H1 (cell line): Measurements from ENCODE around the gene TMEM92. TPM values are rescaled to one million over a fixed set of nuclear protein-coding genes. Genes with fewer than 3 reads are reported as not detected.

ENCODE experiments used
- CTCF ChIA-PET: fragments of 300-600 bp; sonication (Branson Sonifier 250); formaldehyde crosslinking; loops from one replicate; lab custom pipeline; 2021; ENCODE audit not compliant: partially characterized antibody; lab: Charles Lee
- POLR2A ChIA-PET: fragments of 300-600 bp; sonication (Branson Sonifier 250); formaldehyde crosslinking; loops from one replicate; lab custom pipeline; 2021; ENCODE audit warnings: inconsistent platforms; ENCODE audit not compliant: partially characterized antibody; lab: Charles Lee
- DNase-seq, 2 experiments: peaks; one replicate each; pipeline versions ENCODE4 v3.0.0 to v3.0.0-alpha.2; 2010 to 2022; ENCODE audit warnings: low spot score in 2 of 2, low read depth in 1 of 2, mixed read lengths in 1 of 2
- FAIRE-seq: peaks from 2 replicates; lab custom pipeline; 2011; peaks lifted over from hg19 to GRCh38; lab: Jason Lieb, UNC
- H2AFZ ChIP-seq: 2 replicates; pipeline ENCODE4 v1.8.1; 2012; ENCODE audit warnings: low read length, inconsistent platforms
- H2AK5ac ChIP-seq: 2 replicates; pipeline ENCODE4 v1.6.1; 2013; ENCODE audit warnings: low read depth, low read length
- H2BK120ac ChIP-seq: replicated peaks from 2 replicates; pipeline ENCODE3; 2013; ENCODE audit warnings: low read depth, low read length, inconsistent platforms
- H2BK12ac ChIP-seq: 2 replicates; pipeline ENCODE4 v1.6.1; 2013; ENCODE audit warnings: low read depth, low read length
- H2BK15ac ChIP-seq: 2 replicates; pipeline ENCODE4 v1.6.1; 2013; ENCODE audit warnings: low read length
- H2BK20ac ChIP-seq: 2 replicates; pipeline ENCODE4 v1.6.1; 2013; ENCODE audit warnings: low read length
- H2BK5ac ChIP-seq: 2 replicates; pipeline ENCODE4 v1.6.1; 2013; ENCODE audit warnings: low read depth, low read length
- H3K14ac ChIP-seq: 2 replicates; pipeline ENCODE4 v1.6.1; 2013; ENCODE audit warnings: inconsistent platforms; ENCODE audit not compliant: insufficient read length
- H3K18ac ChIP-seq: 2 replicates; pipeline ENCODE4 v1.6.1; 2013; ENCODE audit warnings: low read length; ENCODE audit errors: extremely low read depth
- H3K23ac ChIP-seq: 2 replicates; pipeline ENCODE4 v1.6.1; 2013; ENCODE audit warnings: inconsistent platforms; ENCODE audit not compliant: insufficient read length
- H3K23me2 ChIP-seq: 2 replicates; pipeline ENCODE4 v1.6.1; 2013; ENCODE audit warnings: low read depth, low read length
- H3K27ac ChIP-seq: 2 replicates; pipeline ENCODE4 v1.6.1; 2011; ENCODE audit warnings: low read depth, low read length, inconsistent platforms
- H3K27me3 ChIP-seq, 4 experiments: replicated peaks in 1 of 4; 1 replicate in 1 of 4; 2 replicates in 3 of 4; pipeline versions ENCODE4 v1.6.1 to v1.8.1; 2011 to 2013; ENCODE audit warnings: low read length in 3 of 4, mild to moderate bottlenecking in 3 of 4, inconsistent platforms in 2 of 4, mixed read lengths in 2 of 4, moderate library complexity in 1 of 4; ENCODE audit not compliant: control insufficient read depth in 3 of 4, insufficient read depth in 3 of 4; ENCODE audit errors: extremely low read depth in 1 of 4
- H3K36me3 ChIP-seq, 4 experiments: 2 replicates each; pipeline versions ENCODE4 v1.6.1 to v1.8.1; 2011 to 2013; ENCODE audit warnings: mild to moderate bottlenecking in 4 of 4, low read length in 3 of 4, moderate library complexity in 2 of 4, control low read depth in 1 of 4, inconsistent platforms in 1 of 4; ENCODE audit not compliant: insufficient read depth in 4 of 4, control insufficient read depth in 2 of 4
- H3K4ac ChIP-seq: replicated peaks from 2 replicates; pipeline ENCODE3; 2013; ENCODE audit warnings: low read length, low read depth, mixed read lengths, inconsistent platforms; ENCODE audit not compliant: insufficient read length
- H3K4me1 ChIP-seq, 4 experiments: replicated peaks in 1 of 4; 1 replicate in 1 of 4; 2 replicates in 3 of 4; pipeline versions ENCODE4 v1.6.1 to v1.8.1; 2011 to 2013; ENCODE audit warnings: low read length in 3 of 4, inconsistent platforms in 2 of 4, mixed read lengths in 1 of 4; ENCODE audit not compliant: insufficient read depth in 4 of 4, control insufficient read depth in 3 of 4
- H3K4me2 ChIP-seq, 2 experiments: 2 replicates each; pipeline versions ENCODE4 v1.6.1 to v1.8.1; 2011 to 2013; ENCODE audit warnings: low read depth in 2 of 2, low read length in 2 of 2, control low read depth in 1 of 2, inconsistent platforms in 1 of 2, mild to moderate bottlenecking in 1 of 2; ENCODE audit not compliant: insufficient read depth in 1 of 2
- H3K4me3 ChIP-seq, 4 experiments: fragments of 200-600, 300-600 bp in 1 of 4; sonication (generic), shearing (Covaris generic), sonication (Bioruptor Twin) in 1 of 4; 2 replicates each; pipeline versions ENCODE4 v1.5.1 to v1.8.1; 2011 to 2016; ENCODE audit warnings: low read length in 4 of 4, low read depth in 3 of 4, control low read depth in 2 of 4, inconsistent platforms in 2 of 4, mild to moderate bottlenecking in 2 of 4, mixed read lengths in 1 of 4, moderate library complexity in 1 of 4; ENCODE audit not compliant: insufficient read depth in 2 of 4; ENCODE audit errors: extremely low read depth in 1 of 4
- H3K56ac ChIP-seq: replicated peaks from 2 replicates; pipeline ENCODE3; 2013; ENCODE audit warnings: low read depth, mild to moderate bottlenecking, mixed read lengths, low read length, inconsistent platforms; ENCODE audit not compliant: insufficient read length
- H3K79me1 ChIP-seq: 2 replicates; pipeline ENCODE4 v1.6.1; 2013; ENCODE audit warnings: low read depth, low read length, control low read depth
- H3K79me2 ChIP-seq, 2 experiments: 2 replicates each; pipeline versions ENCODE4 v1.6.1 to v1.8.1; 2012 to 2013; ENCODE audit warnings: low read length in 2 of 2, mild to moderate bottlenecking in 2 of 2, inconsistent platforms in 1 of 2; ENCODE audit not compliant: insufficient read depth in 2 of 2, control insufficient read depth in 1 of 2
- H3K9ac ChIP-seq, 4 experiments: replicated peaks in 1 of 4; 1 replicate in 1 of 4; 2 replicates in 3 of 4; pipeline versions ENCODE4 v1.6.1 to v1.8.1; 2011 to 2013; ENCODE audit warnings: low read depth in 3 of 4, low read length in 3 of 4, control low read depth in 2 of 4, mild to moderate bottlenecking in 2 of 4, moderate library complexity in 2 of 4, inconsistent platforms in 1 of 4; ENCODE audit errors: extremely low read depth in 1 of 4
- H3K9me3 ChIP-seq, 2 experiments: 2 replicates each; pipeline versions ENCODE4 v1.6.1 to v1.8.1; 2012 to 2013; ENCODE audit warnings: mild to moderate bottlenecking in 2 of 2, moderate library complexity in 2 of 2, control low read depth in 1 of 2, inconsistent platforms in 1 of 2, low read depth in 1 of 2, low read length in 1 of 2, mixed read lengths in 1 of 2; ENCODE audit not compliant: insufficient read depth in 2 of 2
- H4K20me1 ChIP-seq, 2 experiments: replicated peaks in 1 of 2; 2 replicates each; pipeline versions ENCODE3 to v1.8.1; 2011 to 2013; ENCODE audit warnings: inconsistent platforms in 2 of 2, low read length in 2 of 2, mild to moderate bottlenecking in 1 of 2; ENCODE audit not compliant: insufficient read depth in 2 of 2, control insufficient read depth in 1 of 2
- H4K5ac ChIP-seq: 2 replicates; pipeline ENCODE4 v1.6.1; 2013; ENCODE audit warnings: low read length, low read depth, mixed read lengths, inconsistent platforms; ENCODE audit not compliant: insufficient read length
- H4K8ac ChIP-seq: 2 replicates; pipeline ENCODE4 v1.8.0; 2013; ENCODE audit warnings: mild to moderate bottlenecking, moderate library complexity, low read length, inconsistent platforms; ENCODE audit not compliant: insufficient read depth; ENCODE audit errors: extremely low read depth
- H4K91ac ChIP-seq: replicated peaks from 2 replicates; pipeline ENCODE3; 2013; ENCODE audit warnings: low read length, mixed read lengths, inconsistent platforms; ENCODE audit not compliant: insufficient read length
- CBX8 ChIP-seq: fragments of 300-800, 300-1000 bp; sonication (generic); IDR thresholded peaks from 2 replicates; pipeline ENCODE4 v1.7.1; 2016; ENCODE audit warnings: low read depth, low read length, borderline replicate concordance
- CHD2 ChIP-seq: IDR thresholded peaks from 2 replicates; pipeline ENCODE4 v1.6.1; 2012; ENCODE audit warnings: low read length, improper control_type of control experiment
- CREB1 ChIP-seq: IDR thresholded peaks from 2 replicates; pipeline ENCODE4 v1.6.1; 2012; ENCODE audit warnings: inconsistent platforms
- EP300 ChIP-seq, 2 experiments: IDR thresholded peaks; 1 replicate in 1 of 2; 2 replicates in 1 of 2; pipeline ENCODE4 v1.6.1; 2011 to 2012; ENCODE audit warnings: low read depth in 2 of 2, low read length in 2 of 2, mild to moderate bottlenecking in 2 of 2, borderline replicate concordance in 1 of 2, inconsistent platforms in 1 of 2, moderate library complexity in 1 of 2
- GABPA ChIP-seq: IDR thresholded peaks from 2 replicates; pipeline ENCODE4 v1.6.1; 2011; ENCODE audit warnings: mild to moderate bottlenecking, low read length, moderate library complexity, borderline replicate concordance; ENCODE audit not compliant: insufficient read depth
- SIRT6 ChIP-seq: IDR thresholded peaks from one replicate; pipeline ENCODE4 v1.7.1; 2012; ENCODE audit warnings: low read length, inconsistent platforms
- SP2 ChIP-seq: IDR thresholded peaks from 2 replicates; pipeline ENCODE4 v1.6.1; 2012; ENCODE audit warnings: mild to moderate bottlenecking, low read length, inconsistent platforms
- SP4 ChIP-seq: IDR thresholded peaks from 2 replicates; pipeline ENCODE4 v1.6.1; 2012; ENCODE audit warnings: low read length, inconsistent platforms
- TAF1 ChIP-seq: IDR thresholded peaks from 2 replicates; pipeline ENCODE4 v1.6.1; 2011; ENCODE audit warnings: mild to moderate bottlenecking, low read depth, low read length
- TCF12 ChIP-seq: IDR thresholded peaks from 2 replicates; pipeline ENCODE4 v1.6.1; 2011; ENCODE audit warnings: low read depth, mild to moderate bottlenecking, low read length
- YY1 ChIP-seq: IDR thresholded peaks from 2 replicates; pipeline ENCODE4 v1.6.1; 2011; ENCODE audit warnings: low read depth, mild to moderate bottlenecking, low read length
- WGBS, 2 experiments: shearing (Covaris generic) in 1 of 2; methylation state at CpG; one replicate each; pipeline versions ENCODE4 v1.1.6 to v1.1.7; 2013 to 2015; ENCODE audit warnings: low lambda C conversion rate in 2 of 2, mixed read lengths in 2 of 2, inconsistent platforms in 1 of 2, low coverage in 1 of 2, missing lambda C conversion rate in 1 of 2; ENCODE audit not compliant: insufficient replicate concordance in 2 of 2, insufficient coverage in 1 of 2, insufficient read length in 1 of 2; ENCODE audit errors: extremely low coverage in 1 of 2, missing lambda C conversion rate in 1 of 2; 5-methylcytosine and 5-hydroxymethylcytosine counted together
- polyA plus RNA-seq, 7 experiments: library from polyadenylated mRNA; depleted of rRNA in 3 of 7; stranded (reverse) in 5 of 7; unstranded in 2 of 7; fragments of >200 nt in 5 of 7; fragments of 200-250 nt in 2 of 7; gene quantifications; 1 replicate in 5 of 7; 2 replicates in 1 of 7; 4 replicates in 1 of 7; pipeline versions ENCODE4 v1.2.1 to v1.2.3, GENCODE V29; 2011 to 2013; ENCODE audit warnings: missing spikeins in 2 of 7, mixed read lengths in 2 of 7
- total RNA-seq: library from RNA; stranded (reverse); fragmentation: NEBNext Ultra II Directional; extraction: Animal tissue kit (Norgen Biotek cat#: 25700); gene quantifications from 2 replicates; pipeline ENCODE4 v1.2.1, GENCODE V29; 2021
- TF ChIP-seq, protein P1 (sequence below): IDR thresholded peaks from 2 replicates; pipeline ENCODE4 v1.6.1; 2012; ENCODE audit warnings: low read length, inconsistent platforms

TMEM92 gene
- total and polyA plus RNA-seq, 2 of the 8 experiments (the other 6 are each of a cell fraction or from before 2014, with no cell fraction given): 11.9 to 24.8 TPM

DNA sequence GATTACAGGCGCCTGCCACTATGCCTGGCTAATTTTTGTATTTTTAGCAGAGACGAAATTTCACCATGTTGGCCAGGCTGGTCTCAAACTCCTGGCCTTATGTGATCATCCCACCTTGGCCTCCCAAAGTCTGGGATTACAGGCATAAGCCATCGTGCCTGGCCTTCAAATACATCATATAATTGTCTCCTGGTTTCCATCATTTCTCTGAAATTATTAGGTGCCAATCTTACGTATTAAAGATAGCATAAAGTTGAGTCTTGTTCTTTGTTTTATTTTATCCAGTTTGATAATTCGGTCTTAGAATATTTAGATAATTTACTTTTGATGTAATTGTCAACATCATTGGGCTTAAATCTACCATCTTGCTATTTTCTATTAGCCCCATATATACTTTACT, 32.8 kb upstream of the TMEM92 start:
- Histone ChIP-seq H3K36me3 (no peaks in the 10 kb centered on the region), H3K23ac (no peak overlapping the region), H3K4ac (no peak overlapping the region), H4K91ac (no peak overlapping the region), H2BK20ac (no peak overlapping the region), H3K23me2 (no peaks in the 10 kb centered on the region), H2BK12ac (no peak overlapping the region), H2BK5ac (no peak overlapping the region), H3K79me2 (no peaks in the 10 kb centered on the region), H3K27me3 (no peaks in the 10 kb centered on the region)
- TF ChIP-seq CBX8 (no peak), SIRT6 (no peak), YY1 (no peak), EP300 (IDR thresholded peaks at IDR 0.05; ENCODE audit: borderline replicate concordance in 1 of 2, low read depth in 2 of 2, low read length in 2 of 2) (no peak), TCF12 (no peak), SP4 (no peak), TAF1 (no peak), GABPA (no peak), SP2 (no peak), CHD2 (no peak), CREB1 (no peak)
- TF ChIP-seq, protein P1, sequence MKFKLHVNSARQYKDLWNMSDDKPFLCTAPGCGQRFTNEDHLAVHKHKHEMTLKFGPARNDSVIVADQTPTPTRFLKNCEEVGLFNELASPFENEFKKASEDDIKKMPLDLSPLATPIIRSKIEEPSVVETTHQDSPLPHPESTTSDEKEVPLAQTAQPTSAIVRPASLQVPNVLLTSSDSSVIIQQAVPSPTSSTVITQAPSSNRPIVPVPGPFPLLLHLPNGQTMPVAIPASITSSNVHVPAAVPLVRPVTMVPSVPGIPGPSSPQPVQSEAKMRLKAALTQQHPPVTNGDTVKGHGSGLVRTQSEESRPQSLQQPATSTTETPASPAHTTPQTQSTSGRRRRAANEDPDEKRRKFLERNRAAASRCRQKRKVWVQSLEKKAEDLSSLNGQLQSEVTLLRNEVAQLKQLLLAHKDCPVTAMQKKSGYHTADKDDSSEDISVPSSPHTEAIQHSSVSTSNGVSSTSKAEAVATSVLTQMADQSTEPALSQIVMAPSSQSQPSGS: no peak
- TF ChIP-seq, all 59 proteins: peak for 0
- Histone ChIP-seq H2AFZ (no peak overlapping the region), H3K4me3 (no peak overlapping the region), H3K56ac (no peak overlapping the region), H3K27ac (no peak overlapping the region), H3K79me1 (no peaks in the 10 kb centered on the region), H3K18ac (no peak overlapping the region), H4K20me1 (no peaks in the 10 kb centered on the region), H4K5ac (no peak overlapping the region), H2BK120ac (no peak overlapping the region), H3K14ac (no peak overlapping the region), H3K9me3 (no peaks in the 10 kb centered on the region), H2AK5ac (no peak overlapping the region), H3K9ac (no peak overlapping the region), H3K4me2 (no peak overlapping the region), H4K8ac (no peak overlapping the region), H2BK15ac (no peak overlapping the region), H3K4me1 (no peaks in the 10 kb centered on the region)
- POLR2A ChIA-PET: interaction anchor here (0.9 kb wide), 1 partner anchor 21 kb away, joined by 3 read pairs; no protein-coding TSS in a partner anchor
- DNase-seq: no peak
- CTCF ChIA-PET: interaction anchor here (2.0 kb wide), 1 partner anchor 41 kb away, joined by 4 read pairs; the partner anchor contains the start of gene COL1A1
- no peak for FAIRE-seq
- 75% methylated on average over 5 of the region's 5 CpGs; no CpG with 5 or more reads in 1 of the 2 experiments for WGBS, 2 experiments
